GM12874 (cell line): Measurements from ENCODE around the gene B4GAT1.

Experiments
- CTCF ChIP-seq: IDR thresholded peaks from 2 replicates; pipeline ENCODE4 v1.5.1; 2011; ENCODE audit warnings: low read depth, mild to moderate bottlenecking, control low read depth, low read length, moderate library complexity; ENCODE audit not compliant: insufficient read depth

The B4GAT1 gene

GRCh38 chr11:66339686-66340483 lies 7.5 kb downstream of the B4GAT1 start:
- no peak for TF ChIP-seq CTCF

- TF ChIP-seq CTCF = no peak
Measured at GRCh38 chr11:66339162-66339675, 8.2 kb downstream of the B4GAT1 start.

- no peak for TF ChIP-seq CTCF
Measured at GRCh38 chr11:66338276-66339161, 8.9 kb downstream of the B4GAT1 start.

GRCh38 chr11:66337103-66337899 lies 10.1 kb downstream of the B4GAT1 start:
- TF ChIP-seq CTCF = no peak

- TF ChIP-seq CTCF = 0 out of 2 replicates have a peak, but pooled peaks have one; percentile 37
Measured at GRCh38 chr11:66336234-66337102, 11.0 kb downstream of the B4GAT1 start, which contains the start of gene RIN1. Gene RIN1 (minus strand): TSS chr11:66336434. CDS start chr11:66336402, 32 bp downstream.

GRCh38 chr11:66335531-66336233 lies 11.7 kb downstream of the B4GAT1 start:
- no peak for TF ChIP-seq CTCF
